ENCODE data around the gene LDAF1.
A peak's percentile ranks its signal among the peaks of the same experiment; 100 is the strongest.
"Not testable (repeated sequence)": the region's sequence is repeated elsewhere in the genome, so short reads cannot be mapped to it uniquely, and the experiment has no call there.

Gene LDAF1

DNA sequence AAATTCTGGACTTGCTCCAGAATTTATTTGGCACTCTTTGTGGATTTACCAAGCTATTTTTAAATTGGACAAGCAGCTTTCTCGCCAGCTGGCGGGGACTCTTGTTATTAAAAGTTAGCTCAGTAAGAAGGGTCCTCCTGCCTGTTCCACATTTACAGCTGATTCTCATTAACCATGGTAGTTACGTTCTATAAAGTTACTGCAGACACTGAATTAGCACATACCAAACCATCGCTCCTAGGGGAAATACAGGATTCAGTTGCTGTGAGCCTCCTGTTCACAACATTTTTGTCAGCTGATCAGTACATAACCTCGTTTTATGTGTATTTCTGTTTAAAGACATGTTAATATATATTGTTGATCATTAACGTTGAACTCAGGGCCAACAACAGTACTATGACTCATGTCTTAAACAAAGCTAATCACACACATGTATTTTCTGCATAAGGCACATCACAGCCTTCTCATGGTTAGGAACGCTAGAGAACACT, 4.2 kb downstream of the LDAF1 start:
- DNase-seq, result no peak

DNA sequence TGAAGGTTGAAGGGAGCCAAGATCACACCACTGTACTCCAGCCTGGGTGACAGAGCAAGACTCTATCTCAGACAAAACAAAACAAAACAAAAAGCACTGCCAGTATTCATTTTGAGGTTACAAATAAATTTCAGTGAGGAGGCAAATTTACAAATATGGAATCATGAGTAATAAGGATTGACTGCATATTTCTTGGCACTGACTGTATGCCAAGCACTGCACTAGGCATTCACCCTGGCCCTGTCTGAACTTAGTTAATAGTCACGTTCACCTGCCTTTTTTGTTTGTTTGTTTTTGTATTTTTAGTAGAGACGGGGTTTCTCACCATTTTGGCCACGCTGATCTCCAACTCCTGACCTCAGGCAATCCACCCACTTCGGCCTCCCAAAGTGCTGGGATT, 5.1 kb downstream of the LDAF1 start:
- no peak for DNase-seq

- DNase-seq, result no peak
Measured at GRCh38 chr16:21164521-21165168, 6.2 kb downstream of the LDAF1 start.

DNA sequence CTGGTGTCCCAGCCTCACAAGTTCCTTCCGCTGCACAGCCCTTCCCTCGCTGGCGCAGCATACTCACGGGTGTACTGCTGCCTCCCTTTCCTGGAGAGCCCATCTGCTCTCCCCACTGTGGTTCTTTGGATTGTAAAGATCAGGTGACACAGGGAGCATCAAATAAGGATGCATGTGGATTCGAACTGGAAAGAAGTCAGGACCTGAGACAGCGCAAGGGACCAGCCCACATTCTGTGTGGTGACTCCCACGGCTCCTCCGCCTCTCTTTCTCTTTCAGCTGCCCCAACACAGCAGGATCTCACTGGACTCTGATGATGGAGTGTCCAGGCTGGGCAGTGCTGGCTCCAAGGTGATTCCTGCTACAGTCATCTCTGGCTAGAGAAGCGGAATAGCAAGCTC, 8.1 kb downstream of the LDAF1 start:
- no peak for DNase-seq

DNA sequence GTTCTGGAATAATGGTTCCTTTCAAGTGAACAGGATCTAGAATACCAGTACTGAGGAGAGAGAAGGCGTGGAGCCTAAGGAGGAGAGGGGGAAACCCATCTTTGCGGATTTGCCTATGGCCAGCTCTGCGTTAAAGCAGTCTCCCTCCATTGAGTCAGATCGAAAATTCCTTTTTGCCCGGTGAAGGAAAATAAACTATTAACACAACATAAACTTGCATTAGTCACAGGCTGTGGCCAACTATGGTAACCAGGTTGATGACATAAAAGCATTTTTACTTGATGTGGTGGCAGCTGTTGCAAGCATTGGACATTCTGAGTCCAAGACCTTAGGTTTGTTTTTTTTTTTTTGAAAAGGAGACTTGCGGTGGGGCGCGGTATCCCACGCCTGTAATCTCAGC, 8.9 kb downstream of the LDAF1 start:
- DNase-seq, result no peak

DNA sequence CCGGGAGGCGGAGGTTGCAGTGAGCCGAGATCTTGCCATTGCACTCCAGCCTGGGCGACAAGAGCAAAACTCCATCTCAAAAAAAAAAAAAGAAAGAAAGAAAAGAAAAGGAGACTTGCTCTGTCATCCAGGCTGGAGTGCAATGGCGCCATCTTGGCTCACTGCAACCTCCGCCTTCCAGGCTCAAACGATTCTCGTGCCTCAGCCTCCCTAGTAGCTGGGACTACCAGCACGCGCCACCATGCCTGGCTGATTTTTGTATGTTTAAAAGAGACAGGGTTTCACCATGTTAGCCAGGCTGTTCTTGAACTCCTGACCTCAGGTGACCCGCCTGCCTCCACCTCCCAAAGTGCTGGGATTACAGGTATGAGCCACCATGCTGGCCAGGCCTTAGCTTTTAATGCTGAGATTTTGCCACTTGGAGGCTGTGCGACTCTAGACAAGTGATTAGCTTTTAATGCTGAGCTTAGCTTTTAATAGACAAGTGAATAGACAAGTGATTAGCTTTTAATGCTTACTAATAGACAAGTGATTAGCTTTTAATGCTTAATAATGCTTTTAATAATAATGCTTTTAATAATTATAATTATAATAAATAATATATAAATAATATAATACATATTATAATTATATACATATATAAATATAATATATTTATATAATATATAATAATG, 9.6 kb downstream of the LDAF1 start:
- DNase-seq, result peak; percentile 8

GRCh38 chr16:21169249-21169981, 10.9 kb downstream of the LDAF1 start:
- no peak for DNase-seq

DNA sequence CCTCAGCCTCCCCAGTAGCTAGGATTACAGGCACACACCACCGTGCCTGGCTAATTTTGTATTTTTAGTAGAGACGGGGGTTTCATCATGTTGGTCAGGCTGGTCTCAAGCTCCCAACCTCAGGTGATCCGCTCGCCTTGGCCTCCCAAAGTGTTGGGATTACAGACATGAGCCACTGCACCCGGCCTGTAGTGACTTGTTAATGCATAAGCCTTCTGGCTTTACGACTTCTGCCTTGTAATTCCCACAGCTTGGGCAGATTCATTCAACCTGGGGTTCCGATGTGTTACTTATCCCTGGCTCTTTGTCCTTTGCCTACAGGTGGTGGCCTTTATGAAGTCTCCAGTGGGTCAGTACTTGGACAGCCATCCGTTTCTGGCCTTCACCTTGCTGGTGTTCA, 11.6 kb downstream of the LDAF1 start:
- not testable (repeated sequence) for DNase-seq

GRCh38 chr16:21172650-21173049, 14.2 kb downstream of the LDAF1 start:
- no peak for DNase-seq

DNA sequence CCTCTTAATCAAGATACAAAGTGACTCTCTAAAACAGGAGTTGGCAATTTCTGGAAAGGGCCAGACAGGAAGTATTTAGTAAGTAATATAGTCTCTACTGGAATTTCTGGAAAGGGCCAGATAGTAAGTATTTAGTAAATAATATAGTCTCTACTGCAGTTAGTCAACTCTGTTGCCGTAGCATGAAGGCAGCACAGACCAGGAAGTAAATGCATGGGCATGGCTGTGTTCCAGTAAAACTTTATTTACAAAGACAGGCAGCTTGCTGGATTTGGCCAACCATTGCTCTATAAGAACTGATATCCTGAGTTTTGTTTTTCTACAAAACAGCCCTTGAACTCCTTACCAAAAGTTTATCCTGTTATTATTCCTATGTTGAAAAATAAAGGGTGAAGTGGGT, 16.9 kb downstream of the LDAF1 start:
- no peak for DNase-seq

DNA sequence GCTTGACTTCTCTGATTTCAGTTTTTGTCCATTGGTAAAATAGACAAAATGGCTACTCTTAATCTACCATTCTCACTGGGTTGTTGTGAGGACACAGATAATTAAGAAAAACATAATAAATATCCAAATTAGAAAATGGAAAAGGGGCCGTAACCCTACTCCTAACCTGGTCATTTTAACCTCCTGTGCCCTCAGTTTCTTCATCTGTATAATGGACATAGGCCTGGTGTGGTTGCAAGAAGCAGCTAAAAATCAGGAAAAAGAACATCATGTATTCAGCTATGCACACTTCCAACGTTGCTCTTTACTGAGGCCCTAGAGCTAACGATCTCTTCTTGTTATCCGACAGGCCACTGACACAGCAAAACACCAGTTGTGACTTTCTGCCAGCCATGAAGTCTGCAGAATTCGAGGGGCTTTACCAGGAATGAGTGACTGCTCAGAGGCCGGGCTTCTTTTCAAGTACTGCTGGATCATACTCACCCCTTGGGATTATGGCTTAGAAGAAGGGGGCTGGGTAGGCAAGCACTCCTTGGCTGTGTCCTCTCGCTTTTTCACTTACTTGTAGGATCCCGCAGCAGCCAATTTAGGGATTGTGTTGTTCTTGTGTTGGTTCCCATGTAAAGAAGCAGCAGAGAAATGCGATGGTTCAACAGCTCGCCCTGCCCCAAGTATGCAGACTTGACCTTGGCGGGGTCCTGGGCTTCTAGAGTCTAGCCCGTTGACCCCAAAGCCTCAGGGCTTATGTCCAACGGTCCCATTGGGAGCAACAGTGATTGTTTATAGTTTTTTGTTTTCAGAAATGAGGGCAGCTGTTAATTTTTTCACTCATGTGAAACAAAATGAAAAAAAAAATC, 20.9 kb downstream of the LDAF1 start:
- DNase-seq, result no peak

DNA sequence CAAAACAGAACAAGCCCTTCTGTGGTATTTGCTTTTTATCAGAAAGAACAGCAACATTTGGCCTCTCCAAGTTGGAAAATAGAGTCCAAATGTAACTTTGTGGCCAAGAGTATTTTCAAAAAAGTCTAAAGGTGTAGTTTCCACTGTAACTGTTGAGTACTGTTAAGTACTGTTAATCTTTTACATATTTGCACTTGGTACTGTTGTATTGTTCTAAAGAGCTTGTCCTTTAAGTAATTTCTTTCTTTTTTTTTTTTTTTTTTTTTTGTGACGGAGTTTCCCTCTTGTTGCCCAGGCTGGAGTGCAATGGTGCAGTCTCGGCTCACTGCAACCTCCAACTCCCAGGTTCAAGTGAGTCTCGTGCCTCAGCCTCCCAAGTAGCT, 21.5 kb downstream of the LDAF1 start:
- no peak for DNase-seq

DNA sequence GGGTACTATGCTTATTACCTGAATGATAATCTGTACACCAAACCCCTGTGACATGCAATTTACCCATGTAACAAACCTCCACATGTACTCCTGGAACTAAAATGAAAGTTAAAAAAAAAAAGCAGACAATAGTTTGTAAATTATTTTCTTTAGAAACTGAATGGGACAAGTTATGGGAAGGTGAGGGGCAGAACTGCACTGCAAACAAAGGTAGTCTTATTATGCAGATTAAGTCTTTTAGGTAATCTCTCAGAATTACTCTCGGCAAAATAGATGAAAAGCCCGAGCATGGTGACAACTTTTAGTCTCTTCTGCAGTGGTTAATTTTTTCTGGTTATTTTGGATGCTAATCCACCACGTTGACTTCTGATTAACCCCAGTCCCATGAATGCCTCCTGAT, 25.5 kb downstream of the LDAF1 start:
- DNase-seq, result no peak

DNA sequence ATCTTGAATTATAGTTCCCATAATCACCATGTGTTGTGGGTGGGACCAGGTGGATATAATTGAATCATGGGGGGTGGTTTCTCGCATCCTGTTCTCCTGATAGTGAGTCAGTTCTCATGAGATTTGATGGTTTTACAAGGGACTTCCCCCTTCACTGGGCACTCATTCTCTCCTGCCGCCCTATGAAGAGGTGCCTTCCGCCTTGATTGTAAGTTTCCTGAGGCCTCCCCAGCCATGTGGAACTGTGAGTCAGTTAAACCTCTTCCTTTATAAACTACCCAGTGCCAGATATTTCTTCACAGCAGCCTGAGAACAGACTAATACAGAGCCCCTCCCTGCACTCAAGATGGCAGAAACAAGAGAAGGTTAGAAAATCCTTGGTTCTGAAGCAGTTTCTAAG, 26.4 kb downstream of the LDAF1 start:
- DNase-seq, result no peak

DNA sequence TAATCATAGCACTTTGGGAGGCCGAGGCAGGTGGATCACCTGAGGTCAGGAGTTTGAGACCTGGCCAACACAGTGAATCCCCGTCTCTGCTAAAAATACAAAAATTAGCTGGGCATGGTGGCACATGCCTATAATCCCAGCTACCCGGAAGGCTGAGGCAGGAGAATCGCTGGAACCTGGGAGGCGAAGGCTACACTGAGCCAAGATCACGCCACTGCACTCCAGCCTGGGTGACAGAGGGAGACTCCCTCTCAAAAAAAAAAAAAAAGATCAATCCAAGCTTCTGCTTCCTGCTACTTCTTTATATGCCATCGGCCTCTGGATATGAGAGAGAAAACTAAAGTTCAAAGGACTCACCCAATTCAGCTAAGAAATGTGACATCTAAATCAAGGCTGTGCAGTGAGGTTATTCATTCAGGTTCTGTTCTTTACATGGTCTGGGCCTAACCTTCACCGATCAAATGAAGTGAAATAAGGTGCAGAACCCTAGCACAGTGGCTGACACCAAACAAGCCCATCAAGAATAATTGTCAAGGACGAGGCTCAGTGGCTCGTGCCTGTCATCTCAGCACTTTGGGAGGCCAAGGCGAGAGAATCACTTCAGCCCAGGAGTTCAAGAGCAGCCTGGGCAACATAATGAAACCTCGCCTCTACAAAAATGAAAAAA, 27.3 kb downstream of the LDAF1 start:
- DNase-seq, result no peak

DNA sequence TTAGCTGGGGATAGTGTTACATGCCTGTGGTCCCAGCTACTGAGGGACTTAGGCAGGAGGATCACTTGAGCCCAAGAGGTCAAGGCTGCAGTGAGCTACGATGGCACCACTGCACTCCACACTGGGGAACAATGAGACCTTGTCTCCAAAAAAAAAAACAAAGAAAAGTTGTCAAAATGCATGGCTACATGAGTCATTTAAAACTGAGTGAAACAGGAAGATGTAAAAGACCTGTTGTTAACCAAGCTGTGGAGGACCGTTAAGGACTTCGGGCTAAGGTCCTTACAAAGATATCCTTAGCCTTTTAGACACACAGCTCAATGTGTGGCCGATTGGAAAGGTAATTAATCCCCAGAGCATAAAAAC, 27.8 kb downstream of the LDAF1 start:
- DNase-seq, result no peak

DNA sequence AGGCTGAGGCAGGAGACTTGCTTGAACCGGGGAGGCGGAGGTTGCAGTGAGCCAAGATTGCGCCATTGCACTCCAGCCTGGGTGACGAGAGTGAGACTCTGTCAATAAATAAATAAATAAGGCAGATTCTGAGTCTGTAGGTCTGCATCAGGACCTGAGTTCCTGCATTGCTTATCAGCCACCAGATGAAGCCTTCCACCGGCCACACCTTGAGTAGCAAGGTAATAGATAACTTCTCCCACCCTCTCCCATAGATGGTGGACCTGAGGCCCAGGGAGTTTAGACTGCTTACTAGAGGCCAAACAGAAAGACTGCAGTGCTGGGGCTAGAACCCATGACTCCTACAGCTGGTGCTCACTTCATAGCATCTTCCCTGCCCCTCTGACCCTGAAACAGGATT, 30.8 kb downstream of the LDAF1 start:
- DNase-seq, result no peak

DNA sequence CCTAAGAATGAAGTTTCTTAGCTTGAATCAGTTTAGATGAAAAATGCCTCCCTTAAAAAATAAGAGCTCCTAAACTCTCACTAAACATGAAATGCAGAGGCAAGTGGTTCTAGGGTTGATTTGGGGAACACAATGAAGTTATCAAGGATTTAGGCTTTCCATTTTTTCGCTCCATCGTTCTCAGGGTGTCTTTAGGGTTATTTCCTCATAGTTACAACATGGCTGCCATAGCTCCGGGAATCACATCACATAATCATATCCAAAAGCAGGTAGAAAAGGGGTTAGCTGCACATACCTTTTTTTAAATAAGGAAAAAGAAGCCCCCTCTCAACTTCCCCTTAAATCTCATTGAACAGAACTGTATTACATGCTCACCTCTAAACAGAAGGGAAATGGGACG, 31.5 kb downstream of the LDAF1 start:
- no peak for DNase-seq

DNA sequence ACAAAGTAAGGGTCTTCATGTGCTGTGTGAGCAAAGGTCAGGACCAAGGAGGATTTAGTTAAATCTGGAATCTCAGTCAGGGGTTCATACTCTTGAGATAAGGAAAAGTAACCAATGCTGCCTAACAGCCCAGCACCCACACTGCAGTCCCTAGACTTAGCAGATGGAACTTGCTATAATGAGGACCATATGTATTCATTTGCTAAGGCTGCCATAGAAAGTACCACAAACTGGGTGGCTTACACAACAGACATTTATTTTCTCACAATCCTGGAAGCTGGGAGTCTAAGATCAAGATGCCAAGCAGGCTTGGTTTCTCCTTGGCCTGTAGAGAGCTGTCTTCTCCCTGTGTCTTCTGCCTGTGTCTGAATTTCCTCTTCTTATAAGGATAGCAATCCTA, 32.1 kb downstream of the LDAF1 start:
- no peak for DNase-seq

GRCh38 chr16:21192991-21193390, 34.5 kb downstream of the LDAF1 start:
- DNase-seq, result no peak

GRCh38 chr16:21194771-21195301, 36.4 kb downstream of the LDAF1 start:
- DNase-seq, result no peak

GRCh38 chr16:21195330-21195729, 36.9 kb downstream of the LDAF1 start:
- DNase-seq, result not testable (repeated sequence)
